HCT116 (cell line): ENCODE results near the gene TEKT3. TPM values are rescaled to one million over a fixed set of nuclear protein-coding genes. Genes with fewer than 3 reads are reported as not detected.

Source experiments
- ATAC-seq: fragments of 200-7000 bp; cut with Tn5 transposase; 2 replicates; pipeline ENCODE4 v1.9.1; 2020; ENCODE audit warnings: mild to moderate bottlenecking, moderate library complexity
- BruUV-seq: library from RNA; stranded (reverse); fragments of 400-500 nt; replicated peaks from 2 replicates; lab custom pipeline; 2021; lab: Mats Ljungman, UMichigan
- CTCF ChIA-PET: fragments of 300-600 bp; sonication (Branson Sonifier 250); formaldehyde crosslinking; loops from one replicate; lab custom pipeline; 2021; ENCODE audit warnings: antibody characterized with exemption; lab: Charles Lee
- POLR2A ChIA-PET: fragments of 300-600, 350-600 bp; sonication (Branson Sonifier 250); formaldehyde crosslinking; loops from one replicate; lab custom pipeline; 2021; ENCODE audit warnings: antibody characterized with exemption; lab: Charles Lee
- RAD21 ChIA-PET, 2 experiments: fragments of 300-600 bp; sonication (Branson Sonifier 250); formaldehyde crosslinking; loops; one replicate each; lab custom pipeline; 2023; ENCODE audit warnings: low total read pairs in 2 of 2; ENCODE audit not compliant: uncharacterized antibody in 2 of 2, unreplicated experiment in 2 of 2, low non-redundant PET in 1 of 2; lab: Charles Lee
- DNase-seq: peaks from one replicate; pipeline ENCODE4 v3.0.0-alpha.2; 2010; ENCODE audit warnings: low read depth, low spot score
- H2AFZ ChIP-seq: fragments of 200-600 bp; shearing (Covaris generic), sonication (generic); 2 replicates; pipeline ENCODE4 v1.6.1; 2017; ENCODE audit warnings: low read depth, mixed run types, mixed read lengths, antibody characterized with exemption, low read length; ENCODE audit not compliant: poor library complexity, severe bottlenecking
- H3K27ac ChIP-seq: 2 replicates; pipeline ENCODE4 v1.5.1; 2012; ENCODE audit warnings: low read depth, low read length
- H3K27me3 ChIP-seq: fragments of 200-600 bp; sonication (generic); 2 replicates; pipeline ENCODE4 v1.6.1; 2016; ENCODE audit warnings: mixed run types, low read length, mixed read lengths; ENCODE audit not compliant: insufficient read depth
- H3K36me3 ChIP-seq, 2 experiments: fragments of 200-500 bp in 1 of 2; fragments of 200-600 bp in 1 of 2; sonication (Bioruptor generic) in 1 of 2; sonication (generic) in 1 of 2; 2 replicates each; pipeline versions ENCODE4 v1.5.1 to v1.6.1; 2014 to 2016; ENCODE audit warnings: low read length in 2 of 2, inconsistent platforms in 1 of 2, mixed read lengths in 1 of 2, mixed run types in 1 of 2; ENCODE audit not compliant: insufficient read depth in 2 of 2, control insufficient read depth in 1 of 2
- H3K4me1 ChIP-seq, 2 experiments: fragments of 200-600 bp in 1 of 2; sonication (generic) in 1 of 2; 2 replicates each; pipeline versions ENCODE4 v1.5.1 to v1.6.1; 2012 to 2017; ENCODE audit warnings: low read length in 2 of 2, inconsistent platforms in 1 of 2, mild to moderate bottlenecking in 1 of 2, mixed read lengths in 1 of 2, mixed run types in 1 of 2, moderate library complexity in 1 of 2; ENCODE audit not compliant: insufficient read depth in 2 of 2, control insufficient read depth in 1 of 2
- H3K4me2 ChIP-seq: fragments of 200-600 bp; sonication (generic); 2 replicates; pipeline ENCODE4 v1.6.1; 2017; ENCODE audit warnings: mixed run types, low read length, mixed read lengths
- H3K4me3 ChIP-seq, 2 experiments: fragments of 200-600 bp in 1 of 2; sonication (generic) in 1 of 2; replicated peaks in 1 of 2; 2 replicates each; pipeline ENCODE4 v1.5.1; 2011 to 2016; ENCODE audit warnings: low read length in 2 of 2, control low read depth in 1 of 2, low read depth in 1 of 2, mild to moderate bottlenecking in 1 of 2, mixed read lengths in 1 of 2, mixed run types in 1 of 2
- H3K79me2 ChIP-seq: fragments of 200-600 bp; sonication (generic); 2 replicates; pipeline ENCODE4 v1.6.1; 2017; ENCODE audit warnings: mild to moderate bottlenecking, mixed run types, low read length, moderate library complexity, mixed read lengths; ENCODE audit not compliant: insufficient read depth
- H3K9ac ChIP-seq: fragments of 200-600 bp; sonication (generic); 2 replicates; pipeline ENCODE4 v1.6.1; 2016; ENCODE audit warnings: low read length, mixed read lengths
- H3K9me2 ChIP-seq: fragments of 200-600 bp; sonication (generic), shearing (Covaris generic); 2 replicates; pipeline ENCODE4 v1.6.1; 2017; ENCODE audit warnings: mixed run types, mild to moderate bottlenecking, moderate library complexity; ENCODE audit not compliant: insufficient read depth
- H3K9me3 ChIP-seq, 2 experiments: fragments of 200-500 bp in 1 of 2; fragments of 200-600 bp in 1 of 2; sonication (Bioruptor generic) in 1 of 2; sonication (generic) in 1 of 2; 2 replicates each; pipeline ENCODE4 v1.6.1; 2014 to 2017; ENCODE audit warnings: low read length in 2 of 2, mixed read lengths in 2 of 2, inconsistent platforms in 1 of 2, low read depth in 1 of 2, mild to moderate bottlenecking in 1 of 2, mixed run types in 1 of 2, moderate library complexity in 1 of 2; ENCODE audit not compliant: control insufficient read depth in 1 of 2, insufficient read depth in 1 of 2
- H4K20me1 ChIP-seq: fragments of 200-600 bp; sonication (generic), shearing (Covaris generic); 2 replicates; pipeline ENCODE4 v1.6.1; 2017; ENCODE audit warnings: mixed run types, mild to moderate bottlenecking, moderate library complexity; ENCODE audit not compliant: insufficient read depth
- CEBPB ChIP-seq: IDR thresholded peaks from 2 replicates; pipeline ENCODE4 v1.6.1; 2012; ENCODE audit warnings: low read depth
- EZH2 ChIP-seq: fragments of 200-600 bp; sonication (generic); IDR thresholded peaks from 2 replicates; pipeline ENCODE4 v1.6.1; 2017; ENCODE audit warnings: antibody characterized with exemption, mixed run types
- EZH2phosphoT487 ChIP-seq: fragments of 200-600 bp; IDR thresholded peaks from 2 replicates; pipeline ENCODE4 v1.6.1; 2018; ENCODE audit warnings: antibody characterized with exemption, borderline replicate concordance
- JUND ChIP-seq: IDR thresholded peaks from 2 replicates; pipeline ENCODE4 v1.6.1; 2012
- MAX ChIP-seq: IDR thresholded peaks from 2 replicates; pipeline ENCODE4 v1.6.1; 2012
- POLR2AphosphoS5 ChIP-seq: IDR thresholded peaks from 2 replicates; pipeline ENCODE4 v1.6.1; 2011; ENCODE audit warnings: mild to moderate bottlenecking, low read depth, low read length, moderate library complexity
- REST ChIP-seq: IDR thresholded peaks from 2 replicates; pipeline ENCODE4 v1.6.1; 2012; ENCODE audit warnings: low read depth
- SRF ChIP-seq: IDR thresholded peaks from 2 replicates; pipeline ENCODE4 v1.6.1; 2012; ENCODE audit warnings: low read depth
- YY1 ChIP-seq: IDR thresholded peaks from 2 replicates; pipeline ENCODE4 v1.6.1; 2011; ENCODE audit warnings: low read length, low read depth, moderate library complexity, mild to moderate bottlenecking; ENCODE audit not compliant: insufficient replicate concordance; ENCODE audit errors: extremely low read depth
- ZBTB33 ChIP-seq: IDR thresholded peaks from 2 replicates; pipeline ENCODE4 v1.6.1; 2011; ENCODE audit warnings: mild to moderate bottlenecking, low read length, moderate library complexity; ENCODE audit not compliant: insufficient replicate concordance; ENCODE audit errors: extremely low read depth
- ZNF274 ChIP-seq: fragments of 200-500 bp; sonication (Bioruptor generic); IDR thresholded peaks from 2 replicates; pipeline ENCODE4 v1.6.1; 2014; ENCODE audit warnings: mild to moderate bottlenecking, low read depth, low read length, inconsistent platforms
- intact Hi-C: fragments of 100-400 bp; cut with micrococcal nuclease; formaldehyde crosslinking; loops from 2 replicates; pipeline ENCODE4 v1.10.0; 2022
- total RNA-seq: library from RNA; stranded (reverse); gene quantifications from one replicate; pipeline ENCODE4 v1.2.1, GENCODE V29; 2021; ENCODE audit not compliant: unreplicated experiment
- TF ChIP-seq, protein P1 (sequence below): IDR thresholded peaks from 2 replicates; pipeline ENCODE4 v1.6.1; 2012

TEKT3 gene
- total RNA-seq, 1 experiment from 2014 or later, result 0.64 TPM

- H3K4me3 ChIP-seq, result no peak overlapping the region
- ChIA-PET RAD21 (no interaction called here), POLR2A (no interaction called here), CTCF (no interaction called here)
- no peak for ATAC-seq
- H3K36me3 ChIP-seq, result no peaks in the 10 kb centered on the region
- H3K27me3 ChIP-seq, result peaks cover 16% of the 10 kb centered on the region; the same call in 1 of the 2 replicates
- TF ChIP-seq POLR2AphosphoS5 (no peak), ZNF274 (no peak), MAX (no peak), EZH2 (no peak), JUND (no peak), SRF (no peak), YY1 (no peak), ZBTB33 (no peak)
- no peaks in the 10 kb centered on the region for H3K9me2 ChIP-seq
- H3K4me1 ChIP-seq, result no peaks in the 10 kb centered on the region
- no peak overlapping the region for H3K9ac ChIP-seq
- intact Hi-C loops, result no loop called here
- no peak overlapping the region for H3K27ac ChIP-seq
- no peaks in the 10 kb centered on the region for H4K20me1 ChIP-seq
- no TSS peak for BruUV-seq
- no peaks in the 10 kb centered on the region for H3K79me2 ChIP-seq
- no peak overlapping the region for H2AFZ ChIP-seq
- H3K4me2 ChIP-seq, result no peak overlapping the region
- no peak for DNase-seq
- no peaks in the 10 kb centered on the region for H3K9me3 ChIP-seq
Observed at GRCh38 chr17:15308758-15309157, 32.6 kb downstream of the TEKT3 start.

DNA sequence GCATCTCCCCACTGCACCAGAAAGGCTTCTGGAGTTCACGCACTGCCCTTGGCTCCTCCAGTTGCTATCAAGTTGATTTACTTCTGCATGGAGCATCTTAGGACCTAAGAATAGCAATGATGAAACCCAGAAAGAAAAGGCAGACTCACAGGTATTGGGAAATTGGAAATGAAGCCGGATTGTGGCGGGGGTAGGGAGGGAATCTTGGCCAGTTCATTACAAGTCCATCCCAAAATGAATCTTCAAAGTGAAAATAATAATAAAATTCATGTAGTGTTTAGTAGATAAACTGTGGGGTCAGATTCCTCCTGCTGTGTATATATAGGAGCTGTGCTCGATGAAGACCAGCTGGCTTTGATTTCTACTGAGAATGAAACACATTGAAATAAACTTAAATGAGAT is 33.7 kb downstream of the TEKT3 start:
- Histone ChIP-seq H3K9ac (no peak overlapping the region), H3K36me3 (no peaks in the 10 kb centered on the region), H3K79me2 (no peaks in the 10 kb centered on the region), H3K4me2 (no peak overlapping the region), H3K27ac (no peak overlapping the region), H3K4me1 (no peaks in the 10 kb centered on the region), H3K9me3 (no peaks in the 10 kb centered on the region), H2AFZ (no peak overlapping the region), H3K9me2 (no peaks in the 10 kb centered on the region), H3K27me3 (peaks cover 22% of the 10 kb centered on the region), H3K4me3 (no peak overlapping the region), H4K20me1 (no peaks in the 10 kb centered on the region)
- ChIA-PET CTCF (no interaction called here), RAD21 (no interaction called here), POLR2A (no interaction called here)
- TF ChIP-seq REST (no peak), CEBPB (no peak), EZH2phosphoT487 (no peak), ZNF274 (no peak), MAX (no peak)
- TF ChIP-seq, protein P1, sequence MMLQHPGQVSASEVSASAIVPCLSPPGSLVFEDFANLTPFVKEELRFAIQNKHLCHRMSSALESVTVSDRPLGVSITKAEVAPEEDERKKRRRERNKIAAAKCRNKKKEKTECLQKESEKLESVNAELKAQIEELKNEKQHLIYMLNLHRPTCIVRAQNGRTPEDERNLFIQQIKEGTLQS, result no peak
- ATAC-seq (no peak), DNase-seq (no peak)
- intact Hi-C loops, result no loop called here
- BruUV-seq, result no TSS peak
